Measurements from ENCODE around the gene FDXR.
A peak's percentile ranks its signal among the peaks of the same experiment; 100 is the strongest.

Gene FDXR

GRCh38 chr17:74882517-74883240 is 9.9 kb upstream of the FDXR start:
- TF ChIP-seq CTCF (IDR thresholded peaks at IDR 0.05; ENCODE audit: borderline replicate concordance, insufficient read depth, low read depth, low read length): 0 out of 2 replicates have a peak, but pooled peaks have one; percentile 2

GRCh38 chr17:74881073-74881472 is 8.3 kb upstream of the FDXR start:
- TF ChIP-seq CTCF (IDR thresholded peaks at IDR 0.05; ENCODE audit: borderline replicate concordance, insufficient read depth, low read depth, low read length): no peak
- no peak overlapping the region for H3K4me3 ChIP-seq (ENCODE audit: low read depth, low read length)

More at GRCh38 chr17:74882517-74883240, 9.9 kb upstream of the FDXR start:
- H3K4me3 ChIP-seq (ENCODE audit: low read depth, low read length): no peak overlapping the region

GRCh38 chr17:74879308-74879707 is 6.5 kb upstream of the FDXR start:
- no peak for TF ChIP-seq CTCF (IDR thresholded peaks at IDR 0.05; ENCODE audit: borderline replicate concordance, insufficient read depth, low read depth, low read length)
- no peak overlapping the region for H3K4me3 ChIP-seq (ENCODE audit: low read depth, low read length)

GRCh38 chr17:74878658-74879057 is 5.9 kb upstream of the FDXR start:
- H3K4me3 ChIP-seq (ENCODE audit: low read depth, low read length): no peak overlapping the region
- TF ChIP-seq CTCF (IDR thresholded peaks at IDR 0.05; ENCODE audit: borderline replicate concordance, insufficient read depth, low read depth, low read length): no peak

- TF ChIP-seq CTCF (IDR thresholded peaks at IDR 0.05; ENCODE audit: borderline replicate concordance, insufficient read depth, low read depth, low read length): no peak
- no peak overlapping the region for H3K4me3 ChIP-seq (ENCODE audit: low read depth, low read length)
Observed at GRCh38 chr17:74877592-74878548, 5.1 kb upstream of the FDXR start.

- H3K4me3 ChIP-seq (ENCODE audit: low read depth, low read length): no peak overlapping the region
- TF ChIP-seq CTCF (IDR thresholded peaks at IDR 0.05; ENCODE audit: borderline replicate concordance, insufficient read depth, low read depth, low read length): no peak
Observed at GRCh38 chr17:74875977-74876593, 3.3 kb upstream of the FDXR start.

All from GM12875 (cell line).